ENCODE data around the gene GPC6. TPM values are rescaled to one million over a fixed set of nuclear protein-coding genes. Genes with fewer than 3 reads are reported as not detected.

Gene GPC6
- total and polyA plus RNA-seq, 4 donors, result 5.9 to 29.1 (median 18.2) TPM

GRCh38 chr13:93344048-93344705 lies 117.6 kb downstream of the GPC6 start:
- H3K4me1 ChIP-seq (ENCODE audit: control insufficient read depth in 4 of 4, insufficient read depth in 4 of 4, low read length in 3 of 4), result no peaks in the 10 kb centered on the region
- H3K4me3 ChIP-seq (ENCODE audit: low read depth in 1 of 3, low read length in 3 of 3), result no peak overlapping the region
- H3K9ac ChIP-seq (ENCODE audit: low read depth in 1 of 2, low read length in 2 of 2), result no peak overlapping the region
- H3K27me3 ChIP-seq (ENCODE audit: control insufficient read depth in 4 of 4, insufficient read depth in 4 of 4, low read length in 3 of 4), result no peaks in the 10 kb centered on the region
- WGBS, result 84% methylated on average over 3 of the region's 3 CpGs
- TF ChIP-seq GABPA (IDR thresholded peaks at IDR 0.05 in 1 of 2, conservative IDR thresholded peaks at IDR 0.05 in 1 of 2) (no peak), MAX (IDR thresholded peaks at IDR 0.05) (no peak), FOXA2 (IDR thresholded peaks at IDR 0.05) (no peak)
- no peak for DNase-seq (ENCODE audit: low spot score)
- no peaks in the 10 kb centered on the region for H3K36me3 ChIP-seq (ENCODE audit: control insufficient read depth in 4 of 4, insufficient read depth in 3 of 4, low read depth in 1 of 4, low read length in 3 of 4)
- H3K9me3 ChIP-seq (ENCODE audit: control insufficient read depth in 4 of 4, low read length in 3 of 4), result peaks cover 0 to 2% (median under 1%) of the 10 kb centered on the region in 4 donors
- H3K27ac ChIP-seq (ENCODE audit: low read depth in 1 of 2, low read length in 2 of 2), result no peak overlapping the region

GRCh38 chr13:93345024-93345423 lies 118.4 kb downstream of the GPC6 start:
- Histone ChIP-seq H3K4me3 (ENCODE audit: low read depth in 1 of 3, low read length in 3 of 3) (no peak overlapping the region), H3K36me3 (ENCODE audit: control insufficient read depth in 4 of 4, insufficient read depth in 3 of 4, low read depth in 1 of 4, low read length in 3 of 4) (no peaks in the 10 kb centered on the region), H3K9ac (ENCODE audit: low read depth in 1 of 2, low read length in 2 of 2) (no peak overlapping the region), H3K9me3 (ENCODE audit: control insufficient read depth in 4 of 4, low read length in 3 of 4) (peaks cover 0 to 2% (median under 1%) of the 10 kb centered on the region in 4 donors), H3K27ac (ENCODE audit: low read depth in 1 of 2, low read length in 2 of 2) (no peak overlapping the region), H3K27me3 (ENCODE audit: control insufficient read depth in 4 of 4, insufficient read depth in 4 of 4, low read length in 3 of 4) (no peaks in the 10 kb centered on the region), H3K4me1 (ENCODE audit: control insufficient read depth in 4 of 4, insufficient read depth in 4 of 4, low read length in 3 of 4) (no peaks in the 10 kb centered on the region)
- no peak for DNase-seq (ENCODE audit: low spot score)
- TF ChIP-seq JUND (IDR thresholded peaks at IDR 0.05), result no peak
- no peak for TF ChIP-seq HNF4A (conservative IDR thresholded peaks at IDR 0.05)
- TF ChIP-seq EGR1 (IDR thresholded peaks at IDR 0.05; ENCODE audit: low read depth in 2 of 2), result no peak
- no peak for TF ChIP-seq REST (IDR thresholded peaks at IDR 0.05)
- no peak for TF ChIP-seq TAF1 (conservative IDR thresholded peaks at IDR 0.05)
- TF ChIP-seq FOXA1 (IDR thresholded peaks at IDR 0.05), result no peak
- no peak for TF ChIP-seq FOXA2 (IDR thresholded peaks at IDR 0.05)
- no peak for TF ChIP-seq ATF3 (IDR thresholded peaks at IDR 0.05)
- no peak for TF ChIP-seq CTCF (IDR thresholded peaks at IDR 0.05; ENCODE audit: low read depth, low read length, missing input control)
- TF ChIP-seq YY1 (IDR thresholded peaks at IDR 0.05), result no peak
- TF ChIP-seq RXRA (IDR thresholded peaks at IDR 0.05), result no peak
- TF ChIP-seq HNF4G (IDR thresholded peaks at IDR 0.05), result no peak
- no peak for TF ChIP-seq GABPA (IDR thresholded peaks at IDR 0.05 in 1 of 2, conservative IDR thresholded peaks at IDR 0.05 in 1 of 2)
- no peak for TF ChIP-seq ZBTB33 (IDR thresholded peaks at IDR 0.05)
- TF ChIP-seq MAX (IDR thresholded peaks at IDR 0.05), result no peak
- no peak for TF ChIP-seq NR2F2 (IDR thresholded peaks at IDR 0.05)
- TF ChIP-seq RAD21 (IDR thresholded peaks at IDR 0.05), result no peak
- no peak for TF ChIP-seq SP1 (IDR thresholded peaks at IDR 0.05)

Measured in liver (tissue), 9 donors.